OCI-LY3 (cell line): Measurements from ENCODE around the gene COA7.

ENCODE experiments used
- EZH2phosphoT487 ChIP-seq: fragments of 200-600 bp; shearing (Covaris generic); IDR thresholded peaks from 2 replicates; pipeline ENCODE4 v1.6.1; 2018; ENCODE audit warnings: antibody characterized with exemption, mixed run types, low read depth
- TF ChIP-seq, protein P1 (sequence below): fragments of 200-600, 300-600 bp; sonication (generic); IDR thresholded peaks from 2 replicates; pipeline ENCODE4 v1.5.1; 2014; ENCODE audit warnings: antibody characterized with exemption, low read length, low read depth

DNA sequence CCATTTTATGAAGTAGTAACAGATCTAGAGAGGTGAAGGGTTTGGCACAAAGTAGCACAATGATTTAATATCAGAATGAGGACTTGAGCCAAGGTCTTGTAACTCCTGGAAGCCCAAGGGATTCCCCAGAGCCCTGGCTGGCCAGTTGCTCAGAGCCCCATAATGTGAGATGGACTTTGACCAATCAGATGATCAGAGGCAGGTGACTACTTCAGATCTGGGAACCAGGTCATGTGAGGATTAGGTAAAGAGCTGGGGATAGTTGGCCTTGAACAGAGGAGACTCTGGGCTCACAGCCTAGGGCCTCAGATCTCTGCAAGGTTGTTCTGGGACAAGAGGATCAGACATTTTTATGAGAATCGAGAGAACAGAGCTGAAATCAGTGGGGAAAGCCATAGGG is 46.2 kb downstream of the COA7 start:
- TF ChIP-seq, protein P1, sequence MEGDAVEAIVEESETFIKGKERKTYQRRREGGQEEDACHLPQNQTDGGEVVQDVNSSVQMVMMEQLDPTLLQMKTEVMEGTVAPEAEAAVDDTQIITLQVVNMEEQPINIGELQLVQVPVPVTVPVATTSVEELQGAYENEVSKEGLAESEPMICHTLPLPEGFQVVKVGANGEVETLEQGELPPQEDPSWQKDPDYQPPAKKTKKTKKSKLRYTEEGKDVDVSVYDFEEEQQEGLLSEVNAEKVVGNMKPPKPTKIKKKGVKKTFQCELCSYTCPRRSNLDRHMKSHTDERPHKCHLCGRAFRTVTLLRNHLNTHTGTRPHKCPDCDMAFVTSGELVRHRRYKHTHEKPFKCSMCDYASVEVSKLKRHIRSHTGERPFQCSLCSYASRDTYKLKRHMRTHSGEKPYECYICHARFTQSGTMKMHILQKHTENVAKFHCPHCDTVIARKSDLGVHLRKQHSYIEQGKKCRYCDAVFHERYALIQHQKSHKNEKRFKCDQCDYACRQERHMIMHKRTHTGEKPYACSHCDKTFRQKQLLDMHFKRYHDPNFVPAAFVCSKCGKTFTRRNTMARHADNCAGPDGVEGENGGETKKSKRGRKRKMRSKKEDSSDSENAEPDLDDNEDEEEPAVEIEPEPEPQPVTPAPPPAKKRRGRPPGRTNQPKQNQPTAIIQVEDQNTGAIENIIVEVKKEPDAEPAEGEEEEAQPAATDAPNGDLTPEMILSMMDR, result no peak
- no peak for TF ChIP-seq EZH2phosphoT487
